Cardiac fibroblast (primary cell): ENCODE data around the gene SPAG16.

Experiments
- DNase-seq, 2 donors: peaks; one replicate each; pipeline versions ENCODE4 v3.0.0 to v3.0.0-alpha.2; 2010; ENCODE audit warnings: low read depth in 2 of 2
- H3K4me3 ChIP-seq, 2 donors: replicated peaks in 1 of 2; 1 replicate in 1 of 2; 2 replicates in 1 of 2; pipeline ENCODE4 v1.5.1; 2011; ENCODE audit warnings: low read depth in 2 of 2, low read length in 2 of 2, mild to moderate bottlenecking in 2 of 2, moderate library complexity in 1 of 2
- TF ChIP-seq, protein P1 (sequence below): IDR thresholded peaks from one replicate; pipeline ENCODE4 v1.5.1; 2011; ENCODE audit warnings: low read depth, mild to moderate bottlenecking, low read length, inconsistent platforms

SPAG16 gene

GRCh38 chr2:213551526-213551925 is 267.3 kb downstream of the SPAG16 start:
- TF ChIP-seq, protein P1, sequence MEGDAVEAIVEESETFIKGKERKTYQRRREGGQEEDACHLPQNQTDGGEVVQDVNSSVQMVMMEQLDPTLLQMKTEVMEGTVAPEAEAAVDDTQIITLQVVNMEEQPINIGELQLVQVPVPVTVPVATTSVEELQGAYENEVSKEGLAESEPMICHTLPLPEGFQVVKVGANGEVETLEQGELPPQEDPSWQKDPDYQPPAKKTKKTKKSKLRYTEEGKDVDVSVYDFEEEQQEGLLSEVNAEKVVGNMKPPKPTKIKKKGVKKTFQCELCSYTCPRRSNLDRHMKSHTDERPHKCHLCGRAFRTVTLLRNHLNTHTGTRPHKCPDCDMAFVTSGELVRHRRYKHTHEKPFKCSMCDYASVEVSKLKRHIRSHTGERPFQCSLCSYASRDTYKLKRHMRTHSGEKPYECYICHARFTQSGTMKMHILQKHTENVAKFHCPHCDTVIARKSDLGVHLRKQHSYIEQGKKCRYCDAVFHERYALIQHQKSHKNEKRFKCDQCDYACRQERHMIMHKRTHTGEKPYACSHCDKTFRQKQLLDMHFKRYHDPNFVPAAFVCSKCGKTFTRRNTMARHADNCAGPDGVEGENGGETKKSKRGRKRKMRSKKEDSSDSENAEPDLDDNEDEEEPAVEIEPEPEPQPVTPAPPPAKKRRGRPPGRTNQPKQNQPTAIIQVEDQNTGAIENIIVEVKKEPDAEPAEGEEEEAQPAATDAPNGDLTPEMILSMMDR: no peak
- no peak for DNase-seq
- no peak overlapping the region for H3K4me3 ChIP-seq

DNA sequence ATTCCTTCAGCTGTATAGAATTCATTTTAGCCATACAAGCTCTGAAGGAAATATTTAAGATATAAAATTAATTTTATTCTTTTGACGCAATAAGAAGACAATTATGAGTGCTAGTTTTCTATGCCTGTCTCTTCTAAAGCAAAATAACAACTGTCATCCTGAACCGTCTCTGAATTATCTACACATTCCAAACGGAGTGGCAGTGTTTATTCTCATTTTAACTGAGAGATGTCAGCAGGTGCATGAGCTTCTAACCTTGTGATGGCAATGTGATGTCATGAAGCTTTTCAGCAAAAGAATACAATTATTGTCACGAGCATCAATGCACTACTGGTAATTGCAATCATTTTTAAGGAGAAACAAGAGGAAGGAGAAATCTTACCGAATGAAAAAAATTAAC is 274.8 kb downstream of the SPAG16 start:
- TF ChIP-seq, protein P1: no peak
- DNase-seq: no peak
- no peak overlapping the region for H3K4me3 ChIP-seq

GRCh38 chr2:213561759-213562158 is 277.5 kb downstream of the SPAG16 start:
- H3K4me3 ChIP-seq: no peak overlapping the region
- DNase-seq: no peak
- TF ChIP-seq, protein P1: no peak

GRCh38 chr2:213562539-213563180 is 278.4 kb downstream of the SPAG16 start:
- no peak for DNase-seq
- no peak overlapping the region for H3K4me3 ChIP-seq
- TF ChIP-seq, protein P1: no peak

GRCh38 chr2:213566846-213567245 is 282.6 kb downstream of the SPAG16 start:
- TF ChIP-seq, protein P1: no peak
- no peak overlapping the region for H3K4me3 ChIP-seq
- no peak for DNase-seq

GRCh38 chr2:213609570-213610170 is 325.4 kb downstream of the SPAG16 start:
- no peak overlapping the region for H3K4me3 ChIP-seq
- TF ChIP-seq, protein P1: no peak
- no peak for DNase-seq
